ENCODE data around the gene MICU2. TPM values are rescaled to one million over a fixed set of nuclear protein-coding genes. Genes with fewer than 3 reads are reported as not detected.

MICU2 gene
- total and polyA plus RNA-seq, 2 of the 13 experiments (the other 11 are each of a cell fraction or from before 2014, with no cell fraction given): 31.7 to 42.4 TPM

DNA sequence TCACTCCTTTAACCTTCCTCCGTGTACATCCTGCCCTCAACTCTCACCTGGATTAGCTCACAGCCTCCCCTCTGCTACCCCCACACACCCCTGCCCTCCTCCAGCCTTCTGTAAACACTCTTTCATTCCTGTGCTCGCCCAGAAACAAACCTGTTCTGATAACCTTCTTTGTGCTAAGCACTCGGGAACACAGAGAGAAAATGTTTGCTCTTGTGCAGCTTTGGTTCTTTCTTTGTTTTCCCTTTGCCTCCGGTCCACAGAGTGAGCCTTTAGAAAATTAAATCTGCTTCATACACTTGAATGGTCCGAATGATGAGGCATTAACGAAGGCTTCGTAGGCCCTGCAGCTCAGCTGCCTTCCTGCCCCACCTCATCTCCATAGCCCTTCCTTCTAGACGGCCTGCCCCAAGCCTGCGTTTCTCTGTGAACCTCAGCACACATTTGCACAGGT, 138.2 kb downstream of the MICU2 start (continued):
- TF ChIP-seq HDAC1 (CRISPR knock-in tag; IDR thresholded peaks at IDR 0.05) (no peak), ZNF652 (CRISPR knock-in tag; IDR thresholded peaks at IDR 0.05; ENCODE audit: borderline replicate concordance, low read depth) (peak; percentile 56; the same call in 1 of the 2 replicates), YEATS4 (CRISPR knock-in tag; IDR thresholded peaks at IDR 0.05; ENCODE audit: borderline replicate concordance) (no peak), ZNF329 (CRISPR knock-in tag; IDR thresholded peaks at IDR 0.05; ENCODE audit: low read depth) (no peak), HNRNPK (IDR thresholded peaks at IDR 0.05; ENCODE audit: low read depth, low read length, poor library complexity, severe bottlenecking) (peak; percentile 1), PITX1 (CRISPR knock-in tag; IDR thresholded peaks at IDR 0.05) (peak; percentile 73), AKAP8 (CRISPR knock-in tag; IDR thresholded peaks at IDR 0.05) (no peak), ZNF879 (CRISPR knock-in tag; IDR thresholded peaks at IDR 0.05) (no peak), MXD4 (CRISPR knock-in tag; IDR thresholded peaks at IDR 0.05) (no peak), ATF7-NPFF (CRISPR knock-in tag; IDR thresholded peaks at IDR 0.05; ENCODE audit: low read depth) (no peak), HNF1B (CRISPR knock-in tag; IDR thresholded peaks at IDR 0.05) (0 out of 2 replicates have a peak, but pooled peaks have one; percentile 34), TCF7 (IDR thresholded peaks at IDR 0.05; ENCODE audit: low read depth) (peak; percentile 52), EP300 (IDR thresholded peaks at IDR 0.05; ENCODE audit: low read depth in 2 of 2, low read length in 2 of 2) (0 out of 4 replicates have a peak, but pooled peaks of 1 of the 2 experiments have one; percentile 20), EP300 (CRISPR knock-in tag; IDR thresholded peaks at IDR 0.05; ENCODE audit: borderline replicate concordance) (no peak), CBX2 (IDR thresholded peaks at IDR 0.05; ENCODE audit: low read depth, low read length) (no peak), CBX2 (CRISPR knock-in tag; IDR thresholded peaks at IDR 0.05; ENCODE audit: low read depth) (0 out of 2 replicates have a peak, but pooled peaks have one; percentile 33), ZNF274 (CRISPR knock-in tag; IDR thresholded peaks at IDR 0.05) (no peak)
- TF ChIP-seq, protein P1, sequence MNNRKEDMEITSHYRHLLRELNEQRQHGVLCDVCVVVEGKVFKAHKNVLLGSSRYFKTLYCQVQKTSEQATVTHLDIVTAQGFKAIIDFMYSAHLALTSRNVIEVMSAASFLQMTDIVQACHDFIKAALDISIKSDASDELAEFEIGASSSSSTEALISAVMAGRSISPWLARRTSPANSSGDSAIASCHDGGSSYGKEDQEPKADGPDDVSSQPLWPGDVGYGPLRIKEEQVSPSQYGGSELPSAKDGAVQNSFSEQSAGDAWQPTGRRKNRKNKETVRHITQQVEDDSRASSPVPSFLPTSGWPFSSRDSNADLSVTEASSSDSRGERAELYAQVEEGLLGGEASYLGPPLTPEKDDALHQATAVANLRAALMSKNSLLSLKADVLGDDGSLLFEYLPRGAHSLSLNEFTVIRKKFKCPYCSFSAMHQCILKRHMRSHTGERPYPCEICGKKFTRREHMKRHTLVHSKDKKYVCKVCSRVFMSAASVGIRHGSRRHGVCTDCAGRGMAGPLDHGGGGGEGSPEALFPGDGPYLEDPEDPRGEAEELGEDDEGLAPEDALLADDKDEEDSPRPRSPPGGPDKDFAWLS (CRISPR knock-in tag; IDR thresholded peaks at IDR 0.05; ENCODE audit: borderline replicate concordance): no peak
- TF ChIP-seq, protein P2, sequence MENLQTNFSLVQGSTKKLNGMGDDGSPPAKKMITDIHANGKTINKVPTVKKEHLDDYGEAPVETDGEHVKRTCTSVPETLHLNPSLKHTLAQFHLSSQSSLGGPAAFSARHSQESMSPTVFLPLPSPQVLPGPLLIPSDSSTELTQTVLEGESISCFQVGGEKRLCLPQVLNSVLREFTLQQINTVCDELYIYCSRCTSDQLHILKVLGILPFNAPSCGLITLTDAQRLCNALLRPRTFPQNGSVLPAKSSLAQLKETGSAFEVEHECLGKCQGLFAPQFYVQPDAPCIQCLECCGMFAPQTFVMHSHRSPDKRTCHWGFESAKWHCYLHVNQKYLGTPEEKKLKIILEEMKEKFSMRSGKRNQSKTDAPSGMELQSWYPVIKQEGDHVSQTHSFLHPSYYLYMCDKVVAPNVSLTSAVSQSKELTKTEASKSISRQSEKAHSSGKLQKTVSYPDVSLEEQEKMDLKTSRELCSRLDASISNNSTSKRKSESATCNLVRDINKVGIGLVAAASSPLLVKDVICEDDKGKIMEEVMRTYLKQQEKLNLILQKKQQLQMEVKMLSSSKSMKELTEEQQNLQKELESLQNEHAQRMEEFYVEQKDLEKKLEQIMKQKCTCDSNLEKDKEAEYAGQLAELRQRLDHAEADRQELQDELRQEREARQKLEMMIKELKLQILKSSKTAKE (CRISPR knock-in tag; IDR thresholded peaks at IDR 0.05; ENCODE audit: borderline replicate concordance): no peak; the same call in 1 of the 2 replicates
- TF ChIP-seq, protein P3, sequence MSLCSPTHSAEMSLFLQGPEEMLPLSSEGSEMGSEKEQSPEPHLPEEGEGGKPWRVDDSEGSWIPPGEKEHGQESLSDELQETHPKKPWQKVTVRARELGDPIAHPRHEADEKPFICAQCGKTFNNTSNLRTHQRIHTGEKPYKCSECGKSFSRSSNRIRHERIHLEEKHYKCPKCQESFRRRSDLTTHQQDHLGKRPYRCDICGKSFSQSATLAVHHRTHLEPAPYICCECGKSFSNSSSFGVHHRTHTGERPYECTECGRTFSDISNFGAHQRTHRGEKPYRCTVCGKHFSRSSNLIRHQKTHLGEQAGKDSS (CRISPR knock-in tag; IDR thresholded peaks at IDR 0.05; ENCODE audit: borderline replicate concordance, low read depth): 0 out of 2 replicates have a peak, but pooled peaks have one; percentile 28
- TF ChIP-seq, protein P4, sequence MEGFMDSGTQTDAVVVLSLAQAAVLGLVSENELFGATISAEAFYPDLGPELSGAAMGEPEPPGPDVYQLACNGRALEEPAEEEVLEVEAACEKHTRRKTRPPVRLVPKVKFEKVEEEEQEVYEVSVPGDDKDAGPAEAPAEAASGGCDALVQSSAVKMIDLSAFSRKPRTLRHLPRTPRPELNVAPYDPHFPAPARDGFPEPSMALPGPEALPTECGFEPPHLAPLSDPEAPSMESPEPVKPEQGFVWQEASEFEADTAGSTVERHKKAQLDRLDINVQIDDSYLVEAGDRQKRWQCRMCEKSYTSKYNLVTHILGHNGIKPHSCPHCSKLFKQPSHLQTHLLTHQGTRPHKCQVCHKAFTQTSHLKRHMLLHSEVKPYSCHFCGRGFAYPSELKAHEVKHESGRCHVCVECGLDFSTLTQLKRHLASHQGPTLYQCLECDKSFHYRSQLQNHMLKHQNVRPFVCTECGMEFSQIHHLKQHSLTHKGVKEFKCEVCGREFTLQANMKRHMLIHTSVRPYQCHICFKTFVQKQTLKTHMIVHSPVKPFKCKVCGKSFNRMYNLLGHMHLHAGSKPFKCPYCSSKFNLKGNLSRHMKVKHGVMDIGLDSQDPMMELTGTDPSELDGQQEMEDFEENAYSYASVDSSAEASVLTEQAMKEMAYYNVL (CRISPR knock-in tag; IDR thresholded peaks at IDR 0.05; ENCODE audit: borderline replicate concordance): peak; percentile 84; the same call in 1 of the 2 replicates

Data from HepG2 (cell line).